ENCODE measurements around the gene MATK.

The MATK gene

GRCh38 chr19:3807131-3807480 lies 20.9 kb upstream of the MATK start:
- H3K27ac ChIP-seq = no peak overlapping the region
- no peak for DNase-seq (ENCODE audit: low spot score)
- TF ChIP-seq CTCF (IDR thresholded peaks at IDR 0.05) = no peak
- no peak overlapping the region for H3K4me3 ChIP-seq

- no peak for DNase-seq (ENCODE audit: low spot score)
- Histone ChIP-seq H3K4me3 (no peak overlapping the region), H3K27ac (no peak overlapping the region)
- no peak for TF ChIP-seq CTCF (IDR thresholded peaks at IDR 0.05)
Measured at GRCh38 chr19:3805859-3806258, 19.7 kb upstream of the MATK start.

- Histone ChIP-seq H3K27ac (no peak overlapping the region), H3K4me3 (no peak overlapping the region)
- DNase-seq (ENCODE audit: low spot score) = no peak
- no peak for TF ChIP-seq CTCF (IDR thresholded peaks at IDR 0.05)
Measured at GRCh38 chr19:3804429-3804828, 18.2 kb upstream of the MATK start.

GRCh38 chr19:3803986-3804385 lies 17.8 kb upstream of the MATK start:
- TF ChIP-seq CTCF (IDR thresholded peaks at IDR 0.05) = no peak
- no peak overlapping the region for H3K4me3 ChIP-seq
- DNase-seq (ENCODE audit: low spot score) = no peak
- no peak overlapping the region for H3K27ac ChIP-seq

- TF ChIP-seq CTCF (IDR thresholded peaks at IDR 0.05) = no peak
- no peak overlapping the region for H3K4me3 ChIP-seq
- DNase-seq (ENCODE audit: low spot score) = no peak
- no peak overlapping the region for H3K27ac ChIP-seq
Measured at GRCh38 chr19:3803114-3803888, 17.1 kb upstream of the MATK start.

GRCh38 chr19:3801412-3802096 lies 15.4 kb upstream of the MATK start:
- DNase-seq (ENCODE audit: low spot score) = no peak
- H3K27ac ChIP-seq = no peak overlapping the region
- peak overlapping the region; percentile 50 for H3K4me3 ChIP-seq
- no peak for TF ChIP-seq CTCF (IDR thresholded peaks at IDR 0.05)

- no peak for TF ChIP-seq CTCF (IDR thresholded peaks at IDR 0.05)
- Histone ChIP-seq H3K27ac (no peak overlapping the region), H3K4me3 (peak overlapping the region; percentile 50)
- DNase-seq (ENCODE audit: low spot score) = no peak
Measured at GRCh38 chr19:3800996-3801395, 14.8 kb upstream of the MATK start.
